HepG2 (cell line): ENCODE data around the gene AFF4. TPM values are rescaled to one million over a fixed set of nuclear protein-coding genes. Genes with fewer than 3 reads are reported as not detected.

Experiments
- ASH2L ChIP-seq: fragments of 300-600, 200-600 bp; sonication (generic); IDR thresholded peaks from 2 replicates; pipeline ENCODE4 v1.7.0; 2017; ENCODE audit warnings: low read depth, mild to moderate bottlenecking, moderate library complexity, mixed read lengths, low read length; ENCODE audit not compliant: insufficient read length
- CHD2 ChIP-seq: IDR thresholded peaks from 2 replicates; pipeline ENCODE4 v1.6.1; 2011; ENCODE audit warnings: low read depth, low read length, improper control_type of control experiment
- CREM ChIP-seq, 2 experiments: sonication (generic) in 1 of 2; formaldehyde crosslinking in 1 of 2; IDR thresholded peaks; 2 replicates each; pipeline versions ENCODE4 v1.4.0 to v1.6.1; 2016 to 2020; ENCODE audit warnings: antibody characterized with exemption in 1 of 2, mild to moderate bottlenecking in 1 of 2, missing genetic modification reagents in 1 of 2
- DNMT3B ChIP-seq: conservative IDR thresholded peaks from 2 replicates; pipeline ENCODE4 v1.6.1; 2016; ENCODE audit warnings: missing biosample characterization, control low read depth
- EEA1 ChIP-seq: sonication (generic); formaldehyde crosslinking; IDR thresholded peaks from 2 replicates; pipeline ENCODE4 v1.5.1; 2020; ENCODE audit warnings: mild to moderate bottlenecking, missing genetic modification reagents, borderline replicate concordance
- HDAC2 ChIP-seq: sonication (generic); formaldehyde crosslinking; IDR thresholded peaks from 2 replicates; pipeline ENCODE4 v1.4.0; 2020; ENCODE audit warnings: missing genetic modification reagents
- KDM2A ChIP-seq: sonication (generic); formaldehyde crosslinking; IDR thresholded peaks from 2 replicates; pipeline ENCODE4 v1.4.0; 2020; ENCODE audit warnings: low read depth, missing genetic modification reagents, borderline replicate concordance
- KLF11 ChIP-seq: IDR thresholded peaks from 2 replicates; pipeline ENCODE4 v1.6.1; 2016; ENCODE audit warnings: missing compliant biosample characterization
- MAF1 ChIP-seq: sonication (generic); formaldehyde crosslinking; IDR thresholded peaks from 2 replicates; pipeline ENCODE4 v1.5.0; 2020; ENCODE audit warnings: missing genetic modification reagents, borderline replicate concordance
- MATR3 ChIP-seq: sonication (generic); formaldehyde crosslinking; IDR thresholded peaks from 2 replicates; pipeline ENCODE4 v1.4.0; 2020; ENCODE audit warnings: missing genetic modification reagents
- MIXL1 ChIP-seq: IDR thresholded peaks from 2 replicates; pipeline ENCODE4 v1.6.1; 2016
- NRL ChIP-seq: sonication (generic); formaldehyde crosslinking; IDR thresholded peaks from 2 replicates; pipeline ENCODE4 v1.5.0; 2020; ENCODE audit warnings: missing genetic modification reagents, mild to moderate bottlenecking, moderate library complexity, borderline replicate concordance
- ONECUT2 ChIP-seq: sonication (generic); formaldehyde crosslinking; IDR thresholded peaks from 2 replicates; pipeline ENCODE4 v1.4.0; 2020; ENCODE audit warnings: missing genetic modification reagents
- POLR2AphosphoS2 ChIP-seq: IDR thresholded peaks from 2 replicates; pipeline ENCODE4 v1.6.1; 2011; ENCODE audit warnings: low read depth, low read length, improper control_type of control experiment
- REL ChIP-seq: sonication (generic); formaldehyde crosslinking; conservative IDR thresholded peaks from 2 replicates; pipeline ENCODE4 v1.8.0; 2022; ENCODE audit warnings: mild to moderate bottlenecking, missing genetic modification reagents, moderate library complexity
- ZBTB1 ChIP-seq: sonication (generic); formaldehyde crosslinking; IDR thresholded peaks from 2 replicates; pipeline ENCODE4 v1.4.0; 2020; ENCODE audit warnings: missing genetic modification reagents, borderline replicate concordance
- ZNF670 ChIP-seq: sonication (generic); formaldehyde crosslinking; IDR thresholded peaks from 2 replicates; pipeline ENCODE4 v1.8.0; 2022; ENCODE audit warnings: mild to moderate bottlenecking, missing genetic modification reagents, borderline replicate concordance
- ZNF713 ChIP-seq: sonication (generic); formaldehyde crosslinking; IDR thresholded peaks from 2 replicates; pipeline ENCODE4 v1.4.0; 2020; ENCODE audit warnings: mild to moderate bottlenecking, missing genetic modification reagents
- polyA plus RNA-seq, 8 experiments: library from polyadenylated mRNA; depleted of rRNA in 3 of 8; stranded (reverse) in 7 of 8; unstranded in 1 of 8; fragments of >200 nt; fragmentation: Illumina TruSeq in 4 of 8; extraction: Trizol in 4 of 8; gene quantifications; 2 replicates each; pipeline versions ENCODE4 v1.2.1 to v1.2.3, GENCODE V29; 2011 to 2016; ENCODE audit warnings: low read depth in 4 of 8, missing spikeins in 1 of 8, mixed read lengths in 1 of 8; ENCODE audit not compliant: insufficient read depth in 1 of 8
- total RNA-seq, 5 experiments: library from RNA; depleted of rRNA; stranded (reverse); fragments of >200 nt; fragmentation: Illumina TruSeq; extraction: Trizol; gene quantifications; 2 replicates each; pipeline ENCODE4 v1.2.3, GENCODE V29; 2016; ENCODE audit warnings: low read depth in 1 of 5
- TF ChIP-seq, protein P1 (sequence below): sonication (generic); formaldehyde crosslinking; conservative IDR thresholded peaks from 2 replicates; pipeline ENCODE4 v1.4.0; 2020; ENCODE audit warnings: mild to moderate bottlenecking, missing genetic modification reagents, moderate library complexity
- TF ChIP-seq, protein P2 (sequence below): sonication (generic); formaldehyde crosslinking; IDR thresholded peaks from 2 replicates; pipeline ENCODE4 v1.4.0; 2020; ENCODE audit warnings: missing genetic modification reagents, mild to moderate bottlenecking, borderline replicate concordance
- TF ChIP-seq, protein P3 (sequence below): sonication (generic); formaldehyde crosslinking; IDR thresholded peaks from 2 replicates; pipeline ENCODE4 v1.4.0; 2020; ENCODE audit warnings: missing genetic modification reagents, borderline replicate concordance

The AFF4 gene
- total and polyA plus RNA-seq, 2 of the 13 experiments (the other 11 are each of a cell fraction or from before 2014, with no cell fraction given) = 22.1 to 25.5 TPM

DNA sequence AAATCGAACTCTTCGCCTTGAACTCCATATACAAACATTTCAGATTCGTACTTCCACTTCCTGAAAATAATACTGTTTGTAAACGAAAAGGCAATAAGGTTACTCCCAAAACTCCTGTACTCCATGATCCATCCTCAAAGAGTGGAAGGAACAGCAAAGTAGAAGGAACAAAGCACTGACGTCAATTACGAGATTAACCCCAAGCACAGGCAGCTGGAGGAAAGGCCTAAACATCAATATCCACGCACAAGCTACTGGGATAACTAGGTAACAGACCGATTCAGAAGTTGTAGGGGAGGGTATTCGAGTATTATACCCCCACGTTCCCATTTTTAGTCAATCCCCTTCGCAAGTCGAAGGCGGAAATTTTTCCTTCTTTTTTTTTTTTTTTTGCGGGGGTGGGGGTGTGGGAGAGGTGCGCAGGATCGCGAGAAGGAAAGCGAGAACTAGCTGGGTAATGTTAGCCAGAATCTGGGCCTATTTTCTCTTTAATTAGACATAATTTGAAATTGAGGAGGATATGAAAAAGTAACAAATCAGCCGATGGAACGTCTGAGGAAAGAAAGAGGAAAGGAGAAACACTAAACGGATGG lies 909 bp downstream of the AFF4 start (continued):
- TF ChIP-seq CREM (IDR thresholded peaks at IDR 0.05) = peak; percentile 50
- no peak for TF ChIP-seq CREM (CRISPR knock-in tag; IDR thresholded peaks at IDR 0.05)
- peak; percentile 89 for TF ChIP-seq CHD2
- no peak for TF ChIP-seq KDM2A
- TF ChIP-seq HDAC2 (CRISPR knock-in tag) = 0 out of 2 replicates have a peak, but pooled peaks have one; percentile 44
- TF ChIP-seq EEA1 = no peak
- TF ChIP-seq KLF11 (CRISPR knock-in tag) = no peak
- TF ChIP-seq MIXL1 (CRISPR knock-in tag) = 0 out of 2 replicates have a peak, but pooled peaks have one; percentile 36
- no peak for TF ChIP-seq ONECUT2
- no peak for TF ChIP-seq MAF1 (CRISPR knock-in tag)
- no peak for TF ChIP-seq ZNF713
- TF ChIP-seq, protein P1, sequence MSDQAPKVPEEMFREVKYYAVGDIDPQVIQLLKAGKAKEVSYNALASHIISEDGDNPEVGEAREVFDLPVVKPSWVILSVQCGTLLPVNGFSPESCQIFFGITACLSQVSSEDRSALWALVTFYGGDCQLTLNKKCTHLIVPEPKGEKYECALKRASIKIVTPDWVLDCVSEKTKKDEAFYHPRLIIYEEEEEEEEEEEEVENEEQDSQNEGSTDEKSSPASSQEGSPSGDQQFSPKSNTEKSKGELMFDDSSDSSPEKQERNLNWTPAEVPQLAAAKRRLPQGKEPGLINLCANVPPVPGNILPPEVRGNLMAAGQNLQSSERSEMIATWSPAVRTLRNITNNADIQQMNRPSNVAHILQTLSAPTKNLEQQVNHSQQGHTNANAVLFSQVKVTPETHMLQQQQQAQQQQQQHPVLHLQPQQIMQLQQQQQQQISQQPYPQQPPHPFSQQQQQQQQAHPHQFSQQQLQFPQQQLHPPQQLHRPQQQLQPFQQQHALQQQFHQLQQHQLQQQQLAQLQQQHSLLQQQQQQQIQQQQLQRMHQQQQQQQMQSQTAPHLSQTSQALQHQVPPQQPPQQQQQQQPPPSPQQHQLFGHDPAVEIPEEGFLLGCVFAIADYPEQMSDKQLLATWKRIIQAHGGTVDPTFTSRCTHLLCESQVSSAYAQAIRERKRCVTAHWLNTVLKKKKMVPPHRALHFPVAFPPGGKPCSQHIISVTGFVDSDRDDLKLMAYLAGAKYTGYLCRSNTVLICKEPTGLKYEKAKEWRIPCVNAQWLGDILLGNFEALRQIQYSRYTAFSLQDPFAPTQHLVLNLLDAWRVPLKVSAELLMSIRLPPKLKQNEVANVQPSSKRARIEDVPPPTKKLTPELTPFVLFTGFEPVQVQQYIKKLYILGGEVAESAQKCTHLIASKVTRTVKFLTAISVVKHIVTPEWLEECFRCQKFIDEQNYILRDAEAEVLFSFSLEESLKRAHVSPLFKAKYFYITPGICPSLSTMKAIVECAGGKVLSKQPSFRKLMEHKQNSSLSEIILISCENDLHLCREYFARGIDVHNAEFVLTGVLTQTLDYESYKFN (CRISPR knock-in tag) = no peak
- TF ChIP-seq MATR3 (CRISPR knock-in tag) = no peak
- no peak for TF ChIP-seq REL
- no peak for TF ChIP-seq NRL (CRISPR knock-in tag)
- TF ChIP-seq ZBTB1 = no peak
- peak; percentile 5 for TF ChIP-seq ASH2L
- TF ChIP-seq, protein P2, sequence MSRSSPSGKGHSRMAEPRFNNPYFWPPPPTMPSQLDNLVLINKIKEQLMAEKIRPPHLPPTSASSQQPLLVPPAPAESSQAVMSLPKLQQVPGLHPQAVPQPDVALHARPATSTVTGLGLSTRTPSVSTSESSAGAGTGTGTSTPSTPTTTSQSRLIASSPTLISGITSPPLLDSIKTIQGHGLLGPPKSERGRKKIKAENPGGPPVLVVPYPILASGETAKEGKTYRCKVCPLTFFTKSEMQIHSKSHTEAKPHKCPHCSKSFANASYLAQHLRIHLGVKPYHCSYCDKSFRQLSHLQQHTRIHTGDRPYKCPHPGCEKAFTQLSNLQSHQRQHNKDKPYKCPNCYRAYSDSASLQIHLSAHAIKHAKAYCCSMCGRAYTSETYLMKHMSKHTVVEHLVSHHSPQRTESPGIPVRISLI (CRISPR knock-in tag) = peak; percentile 92
- TF ChIP-seq ZNF670 (CRISPR knock-in tag) = no peak
- TF ChIP-seq, protein P3, sequence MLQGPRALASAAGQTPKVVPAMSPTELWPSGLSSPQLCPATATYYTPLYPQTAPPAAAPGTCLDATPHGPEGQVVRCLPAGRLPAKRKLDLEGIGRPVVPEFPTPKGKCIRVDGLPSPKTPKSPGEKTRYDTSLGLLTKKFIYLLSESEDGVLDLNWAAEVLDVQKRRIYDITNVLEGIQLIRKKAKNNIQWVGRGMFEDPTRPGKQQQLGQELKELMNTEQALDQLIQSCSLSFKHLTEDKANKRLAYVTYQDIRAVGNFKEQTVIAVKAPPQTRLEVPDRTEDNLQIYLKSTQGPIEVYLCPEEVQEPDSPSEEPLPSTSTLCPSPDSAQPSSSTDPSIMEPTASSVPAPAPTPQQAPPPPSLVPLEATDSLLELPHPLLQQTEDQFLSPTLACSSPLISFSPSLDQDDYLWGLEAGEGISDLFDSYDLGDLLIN = no peak
- TF ChIP-seq POLR2AphosphoS2 = no peak
- 0 out of 2 replicates have a peak, but pooled peaks have one; percentile 79 for TF ChIP-seq DNMT3B (CRISPR knock-in tag)
